ENCODE measurements around the gene FAM13C. TPM values are rescaled to one million over a fixed set of nuclear protein-coding genes. Genes with fewer than 3 reads are reported as not detected.
A peak's percentile ranks its signal among the peaks of the same experiment; 100 is the strongest.

Gene FAM13C
- total RNA-seq, 1 experiment from 2014 or later, result 4.1 TPM

GRCh38 chr10:59361663-59362143 is 646 bp downstream of the FAM13C start:
- peak; percentile 7 for DNase-seq (ENCODE audit: low read depth)

GRCh38 chr10:59360605-59361405 is 1.5 kb downstream of the FAM13C start:
- DNase-seq (ENCODE audit: low read depth), result peak; percentile 25

GRCh38 chr10:59358576-59358975 is 3.8 kb downstream of the FAM13C start:
- DNase-seq (ENCODE audit: low read depth), result no peak

GRCh38 chr10:59354434-59354833 is 7.9 kb downstream of the FAM13C start:
- DNase-seq (ENCODE audit: low read depth), result no peak

GRCh38 chr10:59350558-59350957 is 11.8 kb downstream of the FAM13C start:
- no peak for DNase-seq (ENCODE audit: low read depth)

GRCh38 chr10:59346321-59346720 is 16.0 kb downstream of the FAM13C start:
- DNase-seq (ENCODE audit: low read depth), result no peak

- no peak for DNase-seq (ENCODE audit: low read depth)
These were observed 19.6 kb downstream of the FAM13C start for GRCh38 chr10:59342723-59343122.

- no peak for DNase-seq (ENCODE audit: low read depth)
These were observed 20.3 kb downstream of the FAM13C start for GRCh38 chr10:59342000-59342399.

- DNase-seq (ENCODE audit: low read depth), result no peak
These were observed 22.1 kb downstream of the FAM13C start for GRCh38 chr10:59340285-59340684.

- DNase-seq (ENCODE audit: low read depth), result no peak
These were observed 23.0 kb downstream of the FAM13C start for GRCh38 chr10:59339351-59339750.

- no peak for DNase-seq (ENCODE audit: low read depth)
These were observed 25.1 kb downstream of the FAM13C start for GRCh38 chr10:59337201-59337652.

- no peak for DNase-seq (ENCODE audit: low read depth)
These were observed 25.7 kb downstream of the FAM13C start for GRCh38 chr10:59336632-59337031.

GRCh38 chr10:59335497-59335896 is 26.9 kb downstream of the FAM13C start:
- no peak for DNase-seq (ENCODE audit: low read depth)

GRCh38 chr10:59333701-59334100 is 28.6 kb downstream of the FAM13C start:
- no peak for DNase-seq (ENCODE audit: low read depth)

GRCh38 chr10:59332581-59332980 is 29.8 kb downstream of the FAM13C start:
- DNase-seq (ENCODE audit: low read depth), result no peak

- DNase-seq (ENCODE audit: low read depth), result no peak
These were observed 30.7 kb downstream of the FAM13C start for GRCh38 chr10:59331661-59332060.

GRCh38 chr10:59325116-59325515 is 37.2 kb downstream of the FAM13C start:
- no peak for DNase-seq (ENCODE audit: low read depth)

- DNase-seq (ENCODE audit: low read depth), result no peak
These were observed 37.8 kb downstream of the FAM13C start for GRCh38 chr10:59324597-59324996.

- DNase-seq (ENCODE audit: low read depth), result no peak
These were observed 38.4 kb downstream of the FAM13C start for GRCh38 chr10:59323831-59324401.

GRCh38 chr10:59323036-59323459 is 39.3 kb downstream of the FAM13C start:
- DNase-seq (ENCODE audit: low read depth), result no peak

- no peak for DNase-seq (ENCODE audit: low read depth)
These were observed 40.2 kb downstream of the FAM13C start for GRCh38 chr10:59322131-59322530.

GRCh38 chr10:59320355-59320754 is 42.0 kb downstream of the FAM13C start:
- DNase-seq (ENCODE audit: low read depth), result no peak

GRCh38 chr10:59319854-59320253 is 42.5 kb downstream of the FAM13C start:
- DNase-seq (ENCODE audit: low read depth), result peak; percentile 8

Data from RPMI7951 (cell line).